Endodermal cell (in vitro differentiated cells): ENCODE results near the gene THADA. TPM values are rescaled to one million over a fixed set of nuclear protein-coding genes. Genes with fewer than 3 reads are reported as not detected.
A peak's percentile ranks its signal among the peaks of the same experiment; 100 is the strongest.

Experiments used
- DNase-seq: peaks from one replicate; pipeline ENCODE4 v3.0.0-alpha.2; 2017
- H3K27ac ChIP-seq: 2 replicates; pipeline ENCODE4 v1.5.1; 2013; ENCODE audit warnings: mild to moderate bottlenecking, low read depth, low read length, moderate library complexity
- H3K27me3 ChIP-seq: 2 replicates; pipeline ENCODE4 v1.6.1; 2013; ENCODE audit warnings: mild to moderate bottlenecking, low read length, moderate library complexity; ENCODE audit not compliant: insufficient read depth, control insufficient read depth, poor library complexity, severe bottlenecking
- H3K36me3 ChIP-seq: 2 replicates; pipeline ENCODE4 v1.7.0; 2013; ENCODE audit warnings: mild to moderate bottlenecking, low read length, moderate library complexity; ENCODE audit not compliant: control insufficient read depth, insufficient read depth
- H3K4me1 ChIP-seq: one replicate; pipeline ENCODE4 v1.7.0; 2013; ENCODE audit warnings: low read length; ENCODE audit not compliant: control insufficient read depth, insufficient read depth
- H3K4me3 ChIP-seq: 2 replicates; pipeline ENCODE4 v1.5.1; 2013; ENCODE audit warnings: mild to moderate bottlenecking, low read length, moderate library complexity
- H3K9ac ChIP-seq: 2 replicates; pipeline ENCODE4 v1.6.1; 2013; ENCODE audit warnings: mild to moderate bottlenecking, low read length, moderate library complexity; ENCODE audit not compliant: poor library complexity, severe bottlenecking; ENCODE audit errors: extremely low read depth
- H3K9me3 ChIP-seq: 2 replicates; pipeline ENCODE4 v1.6.1; 2013; ENCODE audit warnings: mild to moderate bottlenecking, low read length, moderate library complexity; ENCODE audit not compliant: control insufficient read depth
- H3K27ac Mint-ChIP-seq: 2 replicates; pipeline ENCODE4 v1.8.0; 2020; ENCODE audit warnings: mixed read lengths
- H3K27me3 Mint-ChIP-seq: 2 replicates; pipeline ENCODE4 v1.8.0; 2021; ENCODE audit warnings: mild to moderate bottlenecking, mixed read lengths; ENCODE audit not compliant: insufficient read depth
- H3K36me3 Mint-ChIP-seq: 2 replicates; pipeline ENCODE4 v1.8.0; 2020; ENCODE audit warnings: low read depth, mixed read lengths
- H3K4me1 Mint-ChIP-seq: 2 replicates; pipeline ENCODE4 v1.8.0; 2020; ENCODE audit warnings: mixed read lengths
- H3K4me3 Mint-ChIP-seq: 2 replicates; pipeline ENCODE4 v1.8.0; 2020; ENCODE audit warnings: mild to moderate bottlenecking, moderate library complexity, mixed read lengths
- H3K9me3 Mint-ChIP-seq: 2 replicates; pipeline ENCODE4 v1.8.0; 2020; ENCODE audit warnings: mild to moderate bottlenecking, mixed read lengths
- CTCF ChIP-seq: fragments of 200-600 bp; sonication (generic); conservative IDR thresholded peaks from 2 replicates; pipeline ENCODE4 v1.5.0; 2021; ENCODE audit warnings: antibody characterized with exemption, mild to moderate bottlenecking
- WGBS, 2 experiments: methylation state at CpG; one replicate each; pipeline versions ENCODE4 v1.1.5 to v1.1.7; 2013; ENCODE audit warnings: missing lambda C conversion rate in 2 of 2, mixed read lengths in 1 of 2; ENCODE audit not compliant: insufficient coverage in 1 of 2, insufficient read length in 1 of 2; 5-methylcytosine and 5-hydroxymethylcytosine counted together
- total RNA-seq, 2 donors: library from RNA; stranded (reverse); fragmentation: NEBNext Ultra II Directional in 1 of 2; extraction: Animal tissue kit (Norgen Biotek cat#: 25700) in 1 of 2; gene quantifications; 2 replicates in 1 of 2; 3 replicates in 1 of 2; pipeline ENCODE4 v1.2.1, GENCODE V29; 2021

The THADA gene
- total RNA-seq, 2 donors from 2014 or later: 32.8 to 35.0 TPM

GRCh38 chr2:43202289-43202688, 393.5 kb downstream of the THADA start:
- Mint-ChIP-seq H3K27me3 (no peaks in the 10 kb centered on the region), H3K4me3 (no peak overlapping the region), H3K4me1 (peaks cover 14% of the 10 kb centered on the region), H3K36me3 (no peaks in the 10 kb centered on the region), H3K27ac (no peak overlapping the region), H3K9me3 (no peaks in the 10 kb centered on the region)
- no peak overlapping the region for H3K4me3 ChIP-seq
- no peak for TF ChIP-seq CTCF
- 73 to 75% methylated on average over 2 of the region's 2 CpGs for WGBS, 2 experiments
- H3K27ac ChIP-seq: no peak overlapping the region
- H3K9ac ChIP-seq: no peak overlapping the region
- H3K4me1 ChIP-seq: peaks cover 6% of the 10 kb centered on the region
- H3K27me3 ChIP-seq: no peaks in the 10 kb centered on the region
- H3K9me3 ChIP-seq: no peaks in the 10 kb centered on the region
- no peak for DNase-seq
- no peaks in the 10 kb centered on the region for H3K36me3 ChIP-seq

- peaks cover 6% of the 10 kb centered on the region for H3K4me1 ChIP-seq
- no peak for DNase-seq
- Mint-ChIP-seq H3K36me3 (no peaks in the 10 kb centered on the region), H3K27ac (no peak overlapping the region), H3K27me3 (no peaks in the 10 kb centered on the region), H3K4me3 (no peak overlapping the region), H3K9me3 (no peaks in the 10 kb centered on the region), H3K4me1 (peaks cover 17% of the 10 kb centered on the region)
- 60 to 91% methylated on average over 1 to 4 of the region's 4 CpGs for WGBS, 2 experiments
- no peak overlapping the region for H3K9ac ChIP-seq
- no peak overlapping the region for H3K4me3 ChIP-seq
- H3K27me3 ChIP-seq: no peaks in the 10 kb centered on the region
- H3K27ac ChIP-seq: no peak overlapping the region
- no peak for TF ChIP-seq CTCF
- no peaks in the 10 kb centered on the region for H3K9me3 ChIP-seq
- H3K36me3 ChIP-seq: no peaks in the 10 kb centered on the region
Observed at GRCh38 chr2:43201497-43201896, 394.3 kb downstream of the THADA start.

GRCh38 chr2:43201016-43201415, 394.8 kb downstream of the THADA start:
- no peak overlapping the region for H3K4me3 ChIP-seq
- Mint-ChIP-seq H3K27ac (peak overlapping the region; percentile 58), H3K27me3 (no peaks in the 10 kb centered on the region), H3K4me1 (peaks cover 17% of the 10 kb centered on the region), H3K36me3 (no peaks in the 10 kb centered on the region), H3K9me3 (no peaks in the 10 kb centered on the region), H3K4me3 (no peak overlapping the region)
- 95 to 98% methylated on average over 7 of the region's 7 CpGs for WGBS, 2 experiments
- H3K27me3 ChIP-seq: no peaks in the 10 kb centered on the region
- H3K9me3 ChIP-seq: no peaks in the 10 kb centered on the region
- no peak overlapping the region for H3K27ac ChIP-seq
- TF ChIP-seq CTCF: no peak
- H3K9ac ChIP-seq: no peak overlapping the region
- DNase-seq: no peak
- no peaks in the 10 kb centered on the region for H3K36me3 ChIP-seq
- peaks cover 6% of the 10 kb centered on the region for H3K4me1 ChIP-seq
